ENCODE measurements around the gene PHGDH.

Gene PHGDH

GRCh38 chr1:119732465-119733168, 20.9 kb downstream of the PHGDH start:
- DNase-seq (ENCODE audit: low spot score) = no peak

GRCh38 chr1:119733754-119734153, 22.0 kb downstream of the PHGDH start:
- no peak for DNase-seq (ENCODE audit: low spot score)

- no peak for DNase-seq (ENCODE audit: low spot score)
Observed at GRCh38 chr1:119735217-119735616, 23.5 kb downstream of the PHGDH start.

- no peak for DNase-seq (ENCODE audit: low spot score)
Observed at GRCh38 chr1:119736649-119737039, 24.9 kb downstream of the PHGDH start.

- no peak for DNase-seq (ENCODE audit: low spot score)
Observed at GRCh38 chr1:119737040-119737682, 25.4 kb downstream of the PHGDH start.

- DNase-seq (ENCODE audit: low spot score) = no peak
Observed at GRCh38 chr1:119738100-119738720, 26.5 kb downstream of the PHGDH start.

GRCh38 chr1:119739150-119739549, 27.4 kb downstream of the PHGDH start:
- no peak for DNase-seq (ENCODE audit: low spot score)

GRCh38 chr1:119740261-119740660, 28.5 kb downstream of the PHGDH start:
- DNase-seq (ENCODE audit: low spot score) = no peak

GRCh38 chr1:119740896-119741780, 29.4 kb downstream of the PHGDH start:
- DNase-seq (ENCODE audit: low spot score) = no peak

- DNase-seq (ENCODE audit: low spot score) = no peak
Observed at GRCh38 chr1:119742202-119742601, 30.5 kb downstream of the PHGDH start.

- DNase-seq (ENCODE audit: low spot score) = no peak
Observed at GRCh38 chr1:119742677-119743076, 30.9 kb downstream of the PHGDH start.

GRCh38 chr1:119743308-119743707, 31.6 kb downstream of the PHGDH start:
- DNase-seq (ENCODE audit: low spot score) = no peak

- DNase-seq (ENCODE audit: low spot score) = peak; percentile 83
Observed at GRCh38 chr1:119743776-119744597, 32.3 kb downstream of the PHGDH start.

GRCh38 chr1:119744598-119744942, 32.8 kb downstream of the PHGDH start:
- no peak for DNase-seq (ENCODE audit: low spot score)

GRCh38 chr1:119745034-119745433, 33.3 kb downstream of the PHGDH start:
- DNase-seq (ENCODE audit: low spot score) = no peak

GRCh38 chr1:119747451-119747850, 35.7 kb downstream of the PHGDH start:
- DNase-seq (ENCODE audit: low spot score) = no peak

- no peak for DNase-seq (ENCODE audit: low spot score)
Observed at GRCh38 chr1:119748040-119748439, 36.3 kb downstream of the PHGDH start.

GRCh38 chr1:119752592-119752991, 40.9 kb downstream of the PHGDH start:
- DNase-seq (ENCODE audit: low spot score) = no peak

- DNase-seq (ENCODE audit: low spot score) = no peak
Observed at GRCh38 chr1:119758584-119758983, 46.9 kb downstream of the PHGDH start.

GRCh38 chr1:119762409-119762808, 50.7 kb downstream of the PHGDH start:
- no peak for DNase-seq (ENCODE audit: low spot score)

GRCh38 chr1:119762953-119763352, 51.2 kb downstream of the PHGDH start:
- DNase-seq (ENCODE audit: low spot score) = no peak

GRCh38 chr1:119764220-119764619, 52.5 kb downstream of the PHGDH start:
- DNase-seq (ENCODE audit: low spot score) = no peak
